C4-2B (cell line): ENCODE measurements around the gene TUBA4A.

ENCODE experiments used
- H3K27ac ChIP-seq: fragments of 450-650 bp; 2 replicates; pipeline ENCODE4 v1.5.1; 2017
- ZFX ChIP-seq: fragments of 450-650 bp; IDR thresholded peaks from 2 replicates; pipeline ENCODE4 v1.6.1; 2017
- TF ChIP-seq, protein P1 (sequence below): fragments of 450-650 bp; conservative IDR thresholded peaks from 2 replicates; pipeline ENCODE4 v1.5.1; 2017; ENCODE audit warnings: mild to moderate bottlenecking

The TUBA4A gene

DNA sequence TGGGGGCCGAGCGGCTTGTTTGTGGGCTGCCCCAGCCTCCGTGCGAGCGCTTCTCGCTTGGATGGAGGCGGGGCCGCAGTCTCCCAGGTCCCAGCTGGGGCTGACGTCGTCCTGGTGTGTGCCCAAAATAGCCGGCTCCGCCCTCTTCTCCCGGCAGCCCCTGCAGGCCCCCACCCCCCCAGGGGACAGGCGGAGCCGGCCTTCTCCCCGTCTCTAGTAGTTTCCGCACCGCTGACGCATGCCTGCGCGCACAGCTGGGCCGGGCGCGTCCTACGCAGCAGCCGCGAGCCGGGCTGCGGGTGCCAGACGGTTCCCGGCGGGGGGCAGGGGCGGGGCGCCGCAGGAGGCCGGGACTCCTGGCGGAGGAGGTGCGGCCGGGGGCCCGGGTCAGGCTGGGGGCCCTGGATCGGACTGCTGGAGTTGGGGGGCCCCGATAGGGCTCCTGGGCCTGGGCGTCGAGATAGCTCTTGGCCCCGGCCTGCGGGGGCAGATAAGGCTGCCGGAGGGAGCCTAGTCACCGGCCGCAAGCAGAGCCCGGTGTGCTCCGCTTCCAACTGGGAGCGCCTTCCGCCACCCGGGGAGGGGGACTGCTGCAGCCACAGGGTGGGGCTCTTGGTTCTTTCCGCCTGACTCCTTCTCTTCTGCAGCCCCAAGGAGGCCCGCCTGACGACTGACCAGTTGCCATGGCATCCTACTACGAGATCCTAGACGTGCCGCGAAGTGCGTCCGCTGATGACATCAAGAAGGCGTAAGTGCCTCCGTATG, 25.6 kb upstream of the TUBA4A start, which contains the start of gene DNAJB2:
DNAJB2 (plus strand) TSS at position 216 of the 765 bp plus-strand sequence; CDS start at position 684, 468 bp downstream.
- H3K27ac ChIP-seq: peak within 1 kb of the TSS; percentile 69
- peak; percentile 52; the same call in 1 of the 2 replicates for TF ChIP-seq ZFX
- TF ChIP-seq, protein P1, sequence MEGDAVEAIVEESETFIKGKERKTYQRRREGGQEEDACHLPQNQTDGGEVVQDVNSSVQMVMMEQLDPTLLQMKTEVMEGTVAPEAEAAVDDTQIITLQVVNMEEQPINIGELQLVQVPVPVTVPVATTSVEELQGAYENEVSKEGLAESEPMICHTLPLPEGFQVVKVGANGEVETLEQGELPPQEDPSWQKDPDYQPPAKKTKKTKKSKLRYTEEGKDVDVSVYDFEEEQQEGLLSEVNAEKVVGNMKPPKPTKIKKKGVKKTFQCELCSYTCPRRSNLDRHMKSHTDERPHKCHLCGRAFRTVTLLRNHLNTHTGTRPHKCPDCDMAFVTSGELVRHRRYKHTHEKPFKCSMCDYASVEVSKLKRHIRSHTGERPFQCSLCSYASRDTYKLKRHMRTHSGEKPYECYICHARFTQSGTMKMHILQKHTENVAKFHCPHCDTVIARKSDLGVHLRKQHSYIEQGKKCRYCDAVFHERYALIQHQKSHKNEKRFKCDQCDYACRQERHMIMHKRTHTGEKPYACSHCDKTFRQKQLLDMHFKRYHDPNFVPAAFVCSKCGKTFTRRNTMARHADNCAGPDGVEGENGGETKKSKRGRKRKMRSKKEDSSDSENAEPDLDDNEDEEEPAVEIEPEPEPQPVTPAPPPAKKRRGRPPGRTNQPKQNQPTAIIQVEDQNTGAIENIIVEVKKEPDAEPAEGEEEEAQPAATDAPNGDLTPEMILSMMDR: no peak

DNA sequence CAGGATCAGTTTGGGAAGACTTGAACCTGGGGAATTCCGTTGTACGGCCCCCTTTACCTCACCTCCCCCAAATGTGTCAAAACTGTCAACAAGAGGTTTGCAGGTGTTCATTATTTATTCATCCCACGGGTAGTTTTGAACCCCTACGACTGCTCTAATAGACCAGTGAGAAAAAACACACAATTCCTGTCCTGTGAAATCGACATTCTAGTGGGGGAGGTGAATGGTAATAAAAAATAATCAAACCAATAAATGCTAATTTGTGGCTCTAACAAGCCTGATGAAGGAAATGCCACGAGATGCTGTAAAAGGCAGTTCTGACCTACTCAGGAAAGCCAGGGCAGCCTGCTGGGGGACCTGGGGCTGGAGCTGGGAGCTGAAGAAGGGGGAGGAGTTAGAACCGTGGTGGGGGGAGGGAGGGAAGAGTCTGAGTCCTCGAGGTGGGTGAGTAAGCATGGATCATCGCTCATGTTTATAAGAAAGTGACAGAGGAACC, 25.0 kb upstream of the TUBA4A start:
- TF ChIP-seq, protein P1: no peak
- no peak for TF ChIP-seq ZFX
- H3K27ac ChIP-seq: peak overlapping the region; percentile 69

DNA sequence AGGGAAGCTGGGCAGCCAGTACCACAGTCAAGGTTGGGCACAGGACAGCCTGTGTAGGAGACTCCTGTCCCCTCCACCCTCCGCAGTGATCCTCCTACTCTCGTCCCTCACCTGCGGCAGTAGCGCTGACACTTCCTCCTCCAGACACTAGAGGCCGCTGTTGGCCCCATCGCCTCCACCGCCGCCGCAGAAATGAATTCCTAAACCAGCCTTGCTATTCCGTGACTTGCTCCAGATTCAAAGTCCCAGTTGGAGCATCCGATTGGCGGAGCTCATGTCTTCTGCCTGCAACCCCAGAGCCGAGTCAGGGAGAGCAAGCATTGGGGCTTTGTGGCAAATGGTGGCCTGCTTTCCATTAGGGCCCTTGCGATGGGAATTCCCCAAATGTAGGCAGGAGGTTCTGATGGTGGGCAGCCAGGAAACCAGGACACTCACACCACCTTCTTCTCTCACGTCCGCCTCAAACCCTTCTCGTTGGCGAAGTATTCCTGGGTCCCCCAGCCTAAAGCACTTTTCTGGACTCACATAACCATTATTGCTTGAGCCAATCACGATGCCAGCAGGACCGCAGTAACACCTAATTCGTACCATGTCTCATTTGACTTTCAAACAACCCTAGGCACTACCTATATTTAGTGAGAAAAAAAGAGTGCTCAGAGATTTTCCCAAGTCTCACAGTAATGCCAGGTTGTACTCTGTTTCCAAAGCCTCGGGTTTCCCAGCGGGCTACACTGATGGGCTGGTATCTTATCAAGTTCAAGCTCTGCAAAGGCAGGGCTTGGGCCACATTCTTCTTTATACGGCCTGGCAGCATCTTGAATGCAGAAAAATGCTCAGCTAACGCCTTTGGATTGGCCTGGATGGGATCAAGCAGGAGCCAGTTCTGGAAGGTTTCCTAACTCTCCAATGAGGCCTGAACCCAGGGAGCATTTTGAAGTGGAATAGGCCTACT, 24.3 kb upstream of the TUBA4A start:
- 0 out of 2 replicates have a peak overlapping the region, but pooled peaks have one; percentile 69 for H3K27ac ChIP-seq
- TF ChIP-seq ZFX: no peak
- TF ChIP-seq, protein P1: peak; percentile 97

DNA sequence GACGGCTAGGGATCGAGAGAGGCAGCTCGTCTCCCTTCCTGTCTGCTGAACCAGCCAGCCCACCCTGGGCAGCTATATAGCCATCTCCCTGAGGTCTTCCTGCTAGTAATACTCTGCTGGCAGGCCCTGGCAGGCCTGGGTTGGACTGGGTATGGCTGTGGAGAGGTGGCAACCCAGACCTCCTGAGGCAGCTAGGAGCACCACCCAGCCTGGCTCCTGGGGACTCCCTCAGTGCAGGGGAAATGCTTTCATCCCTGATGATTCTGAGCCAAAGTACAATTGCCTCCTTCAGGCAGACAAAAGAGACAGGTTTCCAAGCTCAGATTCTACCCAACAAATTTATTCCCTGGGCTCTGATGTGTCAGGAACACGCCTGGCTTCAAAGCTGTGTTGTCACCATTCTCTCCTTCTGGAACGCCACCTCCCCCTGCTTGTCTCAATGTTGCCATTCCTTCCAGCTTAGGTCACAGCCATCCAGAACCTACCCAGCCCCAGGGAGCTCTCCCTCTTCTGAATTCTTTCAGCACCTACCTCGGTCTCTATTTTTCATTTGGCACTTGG, 20.7 kb upstream of the TUBA4A start:
- TF ChIP-seq, protein P1: no peak
- TF ChIP-seq ZFX: no peak
- no peak overlapping the region for H3K27ac ChIP-seq

DNA sequence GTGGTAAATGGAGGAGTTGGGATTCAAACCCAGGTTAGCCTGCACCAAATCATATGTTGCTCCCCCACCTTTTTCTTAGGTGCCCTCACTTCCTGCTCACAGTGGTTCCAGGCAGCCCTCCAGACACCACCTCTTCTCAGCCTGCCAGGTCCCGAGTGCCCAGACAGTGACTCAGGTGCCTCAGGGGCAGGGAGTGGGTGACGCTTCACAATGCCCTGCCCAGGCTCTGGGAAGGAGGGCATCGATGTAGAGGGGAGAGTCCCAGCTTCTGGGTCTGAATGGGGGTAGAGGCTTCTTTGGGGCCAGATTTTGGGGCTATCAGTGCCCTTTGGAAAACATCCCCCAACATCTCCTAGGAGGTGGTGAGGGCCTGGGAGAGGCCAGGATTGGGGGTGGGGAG, 20.2 kb upstream of the TUBA4A start:
- TF ChIP-seq ZFX: no peak
- TF ChIP-seq, protein P1: no peak
- H3K27ac ChIP-seq: no peak overlapping the region

DNA sequence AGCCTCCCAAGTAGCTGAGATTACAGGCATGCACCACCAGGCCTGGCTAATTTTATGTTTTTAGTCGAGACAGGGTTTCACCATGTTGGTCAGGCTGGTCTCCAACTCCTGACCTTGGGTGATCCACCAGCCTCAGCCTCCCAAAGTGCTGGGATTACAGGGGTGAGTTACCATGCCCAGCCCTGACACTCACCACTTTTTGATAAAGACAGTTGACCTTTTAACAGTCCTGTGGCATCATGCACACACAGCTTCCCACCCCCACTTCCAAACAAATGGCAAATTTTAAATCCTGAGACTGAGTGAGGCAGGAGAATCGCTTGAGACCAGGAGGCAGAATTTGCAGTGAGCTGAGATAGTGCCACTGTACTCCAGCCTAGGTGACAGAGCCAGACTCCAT, 19.3 kb upstream of the TUBA4A start:
- no peak for TF ChIP-seq ZFX
- TF ChIP-seq, protein P1: no peak
- no peak overlapping the region for H3K27ac ChIP-seq
